Heart left ventricle (tissue), 16 donors: Measurements from ENCODE around the gene CCR8. TPM values are rescaled to one million over a fixed set of nuclear protein-coding genes. Genes with fewer than 3 reads are reported as not detected.

Experiments used
- ATAC-seq, 4 donors: fragments of 200-7000 bp; cut with Tn5 transposase; one replicate each; pipeline ENCODE4 v1.9.1; 2020 to 2022; ENCODE audit warnings: moderate library complexity in 4 of 4, mild to moderate bottlenecking in 3 of 4, moderate number of reproducible peaks in 1 of 4
- DNase-seq, 5 donors: peaks; one replicate each; pipeline ENCODE4 v3.0.0-alpha.2; 2020
- H3K27ac ChIP-seq, 12 donors: fragments of 200-600 bp; sonication (generic) in 4 of 12; one replicate each; pipeline versions ENCODE4 v1.5.0 to v1.8.0; 2016 to 2022; ENCODE audit warnings: mild to moderate bottlenecking in 2 of 12
- H3K27me3 ChIP-seq, 9 donors: fragments of 200-600 bp; sonication (generic) in 2 of 9; one replicate each; pipeline versions ENCODE4 v1.5.1 to v1.8.0; 2016 to 2022; ENCODE audit warnings: mild to moderate bottlenecking in 3 of 9
- H3K36me3 ChIP-seq, 9 donors: fragments of 200-600 bp; sonication (generic) in 2 of 9; one replicate each; pipeline versions ENCODE4 v1.5.0 to v1.8.0; 2018 to 2022; ENCODE audit warnings: mild to moderate bottlenecking in 2 of 9
- H3K4me1 ChIP-seq, 12 donors: fragments of 200-600 bp; sonication (generic) in 4 of 12; one replicate each; pipeline versions ENCODE4 v1.5.0 to v1.8.0; 2016 to 2022; ENCODE audit warnings: mild to moderate bottlenecking in 3 of 12
- H3K4me3 ChIP-seq, 12 donors: fragments of 200-600 bp; sonication (generic) in 4 of 12; one replicate each; pipeline versions ENCODE4 v1.5.0 to v1.8.0; 2017 to 2022; ENCODE audit warnings: mild to moderate bottlenecking in 9 of 12, moderate library complexity in 4 of 12
- H3K9me3 ChIP-seq, 12 donors: fragments of 200-600 bp; sonication (generic) in 4 of 12; one replicate each; pipeline versions ENCODE4 v1.5.0 to v1.8.0; 2016 to 2022; ENCODE audit warnings: mild to moderate bottlenecking in 1 of 12
- CTCF ChIP-seq, 12 donors: fragments of 200-600 bp; sonication (generic) in 4 of 12; IDR thresholded peaks; one replicate each; pipeline versions ENCODE4 v1.5.0 to v1.8.0; 2018 to 2022; ENCODE audit warnings: antibody characterized with exemption in 12 of 12, mild to moderate bottlenecking in 5 of 12
- POLR2A ChIP-seq, 2 donors: fragments of 450-650 bp; IDR thresholded peaks; one replicate each; pipeline ENCODE4 v1.6.1; 2017; ENCODE audit warnings: antibody characterized with exemption in 2 of 2, mild to moderate bottlenecking in 2 of 2, moderate library complexity in 2 of 2
- WGBS, 4 donors: extraction: QIAGEN DNeasy Blood & Tissue Kit in 2 of 4; methylation state at CpG; one replicate each; pipeline versions ENCODE4 v1.1.5 to v1.1.7; 2013 to 2018; 5-methylcytosine and 5-hydroxymethylcytosine counted together
- intact Hi-C, 10 donors: fragments of 100-400 bp; cut with DNase I; formaldehyde crosslinking; loops; one replicate each; pipeline versions ENCODE4 v1.11.1 to v1.14.2; 2022
- polyA plus RNA-seq, 2 donors: library from polyadenylated mRNA; stranded (reverse); fragments of 200-250 nt; gene quantifications; one replicate each; pipeline ENCODE4 v1.2.3, GENCODE V29; 2013
- total RNA-seq, 9 donors: library from RNA; depleted of rRNA in 2 of 9; stranded (reverse); fragments of >200 nt in 2 of 9; fragmentation: NEBNext Ultra II Directional in 3 of 9; extraction: Animal tissue kit (Norgen Biotek cat#: 25700) in 3 of 9; gene quantifications; one replicate each; pipeline versions ENCODE4 v1.1.0 to v1.2.4, GENCODE V29; 2016 to 2023
- donor health status: ischemic (EF 13 %, LVEDD 7.1; RV severe dilation, severe dysfunction).
- donor health status: healthy with polysubstance abuse.
- donor health status: DM: no; HTN: yes; CAD: no.
- donor health status: DM: no; HTN: no; CAD: no.
- donor health status: ischemic (EF 25% LVEDD 6.9; RV normal size, moderate dysfunction).
- donor health status: ischemic (EF 25% LVEDD 5.7; RV mildly dilated, moderate dysfunction).
- donor health status: healthy.
- donor health status: DM: yes; HTN: yes; CAD: no.
- donor health status: ischemic (EF 35%, LVEDD 5.7; RV mildly dilated, moderate dysfunction).
- donor health status: nonischemic (EF 11% LVEDD 7.7; RV severe dilation, severe dysfunction).
- donor health status: DM: yes; HTN: yes; CAD: no.
- donor health status: PGD.
- donor health status: ischemic (EF 29% LVEDD 5.4; RV normal size, mild dysfunction).
- donor health status: nonischemic (EF 23%, LVEDD 6.1; RV moderate dilation, normal function).

Gene CCR8
- total and polyA plus RNA-seq, 11 donors, result 0.29 TPM; not detected in 10

GRCh38 chr3:39313289-39313688, 16.2 kb upstream of the CCR8 start:
- H3K9me3 ChIP-seq, result peaks cover 0 to 14% (median 0%) of the 10 kb centered on the region in 12 donors
- H3K36me3 ChIP-seq, result no peaks in the 10 kb centered on the region
- no peak overlapping the region for H3K27ac ChIP-seq
- intact Hi-C loops, result no loop called here
- TF ChIP-seq POLR2A (IDR thresholded peaks at IDR 0.05), result no peak
- TF ChIP-seq CTCF (IDR thresholded peaks at IDR 0.05), result no peak
- DNase-seq (no peak), ATAC-seq (no peak)
- no peaks in the 10 kb centered on the region for H3K4me1 ChIP-seq
- H3K4me3 ChIP-seq, result no peak overlapping the region
- H3K27me3 ChIP-seq, result no peaks in the 10 kb centered on the region

- no peaks in the 10 kb centered on the region for H3K27me3 ChIP-seq
- no peaks in the 10 kb centered on the region for H3K36me3 ChIP-seq
- H3K27ac ChIP-seq, result no peak overlapping the region
- H3K9me3 ChIP-seq, result peaks cover 0 to 18% (median 2%) of the 10 kb centered on the region in 12 donors
- no peak for ATAC-seq
- intact Hi-C loops, result no loop called here
- no peak for TF ChIP-seq POLR2A (IDR thresholded peaks at IDR 0.05)
- no peak for TF ChIP-seq CTCF (IDR thresholded peaks at IDR 0.05)
- no peak for DNase-seq
- no peaks in the 10 kb centered on the region for H3K4me1 ChIP-seq
- no peak overlapping the region for H3K4me3 ChIP-seq
- WGBS, 4 donors, result 90 to 96% (median 92%) methylated on average over 1 of the region's 1 CpG
Observed at GRCh38 chr3:39315420-39315819, 14.1 kb upstream of the CCR8 start.

GRCh38 chr3:39317571-39318169, 11.8 kb upstream of the CCR8 start:
- Histone ChIP-seq H3K36me3 (no peaks in the 10 kb centered on the region), H3K4me3 (no peak overlapping the region), H3K4me1 (no peaks in the 10 kb centered on the region), H3K9me3 (peaks cover 0 to 12% (median 2%) of the 10 kb centered on the region in 12 donors), H3K27me3 (no peaks in the 10 kb centered on the region), H3K27ac (no peak overlapping the region)
- ATAC-seq, result no peak
- 84 to 89% (median 88%) methylated on average over 2 of the region's 2 CpGs for WGBS, 4 donors
- intact Hi-C loops, result no loop called here
- TF ChIP-seq CTCF (IDR thresholded peaks at IDR 0.05) (no peak), POLR2A (IDR thresholded peaks at IDR 0.05) (no peak)
- no peak for DNase-seq

DNA sequence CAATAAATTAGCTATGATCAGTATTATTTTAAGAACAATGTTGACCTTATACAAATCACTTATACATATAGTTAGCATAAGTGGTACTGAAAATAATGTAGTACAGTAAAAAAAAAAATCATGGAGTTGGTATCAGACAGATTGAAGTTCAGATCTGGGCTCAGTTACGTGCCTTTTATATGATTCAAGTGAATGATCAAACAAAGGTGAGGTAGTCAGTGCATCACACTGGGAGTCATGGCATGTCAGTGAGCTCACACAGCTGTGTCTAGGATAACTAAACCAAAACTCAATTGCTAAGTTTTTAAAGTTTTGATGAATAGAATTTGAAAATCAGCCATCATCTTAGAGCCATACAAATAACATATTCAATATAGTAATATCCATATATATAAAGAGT, 11.2 kb upstream of the CCR8 start:
- TF ChIP-seq POLR2A (IDR thresholded peaks at IDR 0.05) (no peak), CTCF (IDR thresholded peaks at IDR 0.05) (no peak)
- Histone ChIP-seq H3K4me1 (no peaks in the 10 kb centered on the region), H3K27me3 (no peaks in the 10 kb centered on the region), H3K4me3 (no peak overlapping the region), H3K27ac (no peak overlapping the region), H3K36me3 (no peaks in the 10 kb centered on the region), H3K9me3 (peaks cover 0 to 12% (median 2%) of the 10 kb centered on the region in 12 donors)
- ATAC-seq (no peak), DNase-seq (no peak)
- WGBS, 4 donors, result 77 to 84% (median 79%) methylated on average over 1 of the region's 1 CpG
- intact Hi-C loops, result no loop called here
